Hematopoietic multipotent progenitor cell treated with erythropoietin and hydrocortisone succinate and interleukin-3 and kit ligand, for 8 days (in vitro differentiated cells): ENCODE results near the gene PLAAT3.
"Not testable (repeated sequence)": the region's sequence is repeated elsewhere in the genome, so short reads cannot be mapped to it uniquely, and the experiment has no call there.

Experiments used
- DNase-seq: peaks from one replicate; pipeline ENCODE4 v3.0.0-alpha.2; 2015

Gene PLAAT3

DNA sequence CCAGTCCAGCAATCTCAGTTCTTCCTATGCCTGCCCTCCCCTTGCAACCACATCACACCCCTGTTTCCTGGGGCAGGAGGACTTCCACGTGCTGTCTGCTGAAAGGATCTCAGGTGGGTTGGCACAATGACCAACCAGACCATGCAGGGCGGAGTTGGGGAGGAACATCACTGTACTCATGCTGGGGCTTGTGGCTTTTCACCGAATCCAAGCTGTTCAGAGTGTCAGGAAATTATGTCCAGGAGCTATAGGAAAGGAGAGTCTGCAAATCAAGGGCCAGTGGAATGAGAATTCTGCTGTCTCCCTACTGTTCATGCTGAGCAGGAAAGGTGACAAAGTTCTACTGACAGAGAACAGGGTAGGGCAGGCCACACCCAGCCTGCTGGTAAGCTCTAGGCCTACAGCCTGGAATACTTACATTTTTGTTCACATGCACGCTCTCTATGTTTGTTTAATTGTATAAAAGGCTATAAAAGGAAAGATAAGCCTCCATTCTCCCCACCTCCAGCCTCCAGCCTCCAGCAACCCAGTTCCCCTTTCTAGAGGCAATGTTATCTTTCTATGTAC is 49.4 kb downstream of the PLAAT3 start:
- DNase-seq = peak; percentile 11

- no peak for DNase-seq
These were observed 50.0 kb downstream of the PLAAT3 start for GRCh38 chr11:63564056-63564774.

DNA sequence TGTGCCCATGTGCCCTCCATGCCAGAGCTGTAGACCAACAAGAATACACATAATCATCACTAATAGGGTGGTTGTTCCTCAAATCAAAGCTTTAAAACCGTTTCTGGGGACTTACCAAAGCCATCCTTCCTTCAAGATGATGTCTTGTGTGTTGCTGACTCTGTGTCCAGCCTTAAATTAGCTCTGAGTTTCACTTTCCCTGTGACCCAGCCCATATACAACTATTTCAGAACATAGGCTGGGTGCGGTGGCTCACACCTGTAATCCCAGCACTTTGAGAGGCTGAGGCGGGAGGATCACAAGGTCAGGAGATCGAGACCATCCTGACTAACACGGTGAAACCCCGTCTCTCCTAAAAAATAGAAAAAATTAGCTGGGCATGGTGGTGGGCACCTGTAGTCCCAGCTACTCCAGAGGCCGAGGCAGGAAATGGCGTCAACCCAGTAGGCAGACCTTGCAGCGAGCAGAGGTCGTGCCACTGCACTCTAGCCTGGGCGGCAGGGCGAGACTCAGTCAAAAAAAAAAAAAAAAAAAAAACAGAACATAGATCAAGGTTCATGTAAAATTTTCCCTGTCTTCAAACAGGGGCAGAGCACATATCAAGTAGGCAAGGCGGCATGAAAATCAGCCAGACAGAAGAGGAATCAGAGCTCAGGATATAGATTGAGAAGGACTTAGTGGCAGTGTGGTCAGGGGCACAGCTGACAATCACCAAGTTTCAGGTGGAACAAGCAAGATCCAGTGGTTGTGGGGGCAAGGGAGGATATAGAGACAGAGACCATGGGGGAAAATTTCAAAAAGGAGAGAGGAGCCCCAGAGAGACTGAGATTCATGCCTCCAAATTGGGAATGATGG is 50.8 kb downstream of the PLAAT3 start, which contains the start of gene PLAAT2:
Gene PLAAT2, minus strand, starts transcription at position 179 of the 855 bp plus-strand sequence. Its CDS starts 55 bp downstream, at position 124.
- no peak for DNase-seq

DNA sequence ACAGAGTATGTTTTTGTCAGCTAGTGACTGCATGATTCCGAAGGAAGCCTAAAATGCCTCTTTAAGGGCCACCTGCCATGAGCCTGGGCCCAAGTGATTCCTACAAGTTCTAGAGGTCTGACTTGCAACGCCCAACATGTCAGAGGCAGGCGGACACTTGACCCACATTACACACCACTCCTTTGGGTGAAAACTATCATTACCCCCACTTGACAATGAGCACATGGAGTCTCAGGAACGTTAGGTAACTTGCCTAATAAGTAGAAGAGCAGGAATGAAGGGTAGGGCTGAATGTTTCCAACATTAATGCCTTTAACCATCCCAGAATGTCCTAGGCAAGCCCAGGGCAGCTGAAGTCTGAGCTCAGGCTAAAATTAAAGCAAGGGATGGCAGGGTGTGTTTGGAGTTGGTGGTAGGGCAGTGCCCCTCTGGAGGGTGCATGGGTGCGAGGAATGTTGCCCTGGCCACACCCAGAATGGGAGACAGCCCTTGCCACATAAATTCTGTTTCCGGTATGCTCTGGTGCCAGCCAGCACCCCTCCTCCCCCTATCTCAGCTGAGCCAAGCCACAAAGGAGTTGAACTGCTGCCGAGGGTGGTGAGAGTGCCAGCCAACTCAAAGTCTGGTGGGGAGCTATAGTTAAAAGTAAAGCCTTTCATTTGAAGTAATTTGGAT is 53.6 kb downstream of the PLAAT3 start:
- DNase-seq = peak; percentile 79

DNA sequence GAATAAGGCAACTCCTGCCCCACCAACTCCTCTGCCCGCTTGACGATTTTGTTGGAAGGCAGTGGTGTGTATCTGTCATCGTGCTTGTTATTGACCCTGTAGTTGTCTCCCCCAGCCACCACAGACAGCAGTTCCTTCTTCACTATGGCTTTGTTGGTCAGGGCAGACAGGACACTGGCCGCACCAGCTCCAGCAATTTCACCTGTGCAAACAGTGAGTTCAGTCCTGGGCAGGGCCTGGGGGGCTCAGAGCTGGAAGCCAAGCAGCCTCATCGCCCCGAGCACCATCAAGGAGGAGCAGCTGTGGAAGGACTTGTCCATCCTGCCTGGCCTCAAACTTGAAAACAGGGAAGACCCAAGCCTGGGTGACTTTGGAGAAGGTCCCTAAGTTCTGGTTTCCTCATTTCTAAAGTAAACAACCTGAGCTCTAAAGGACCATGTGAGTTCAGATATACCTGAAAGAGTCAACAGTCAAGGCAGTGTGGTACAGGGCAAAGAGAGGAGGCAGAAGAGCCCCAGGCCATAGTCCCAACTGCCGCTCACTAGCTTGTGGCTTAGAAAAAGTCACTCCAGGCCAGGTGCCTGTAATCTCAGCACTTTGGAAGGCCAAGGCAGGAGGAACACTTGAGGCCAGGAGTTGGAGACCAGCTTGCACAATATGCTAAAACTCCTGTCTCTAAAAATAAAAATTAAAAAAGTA is 55.6 kb downstream of the PLAAT3 start:
- no peak for DNase-seq

DNA sequence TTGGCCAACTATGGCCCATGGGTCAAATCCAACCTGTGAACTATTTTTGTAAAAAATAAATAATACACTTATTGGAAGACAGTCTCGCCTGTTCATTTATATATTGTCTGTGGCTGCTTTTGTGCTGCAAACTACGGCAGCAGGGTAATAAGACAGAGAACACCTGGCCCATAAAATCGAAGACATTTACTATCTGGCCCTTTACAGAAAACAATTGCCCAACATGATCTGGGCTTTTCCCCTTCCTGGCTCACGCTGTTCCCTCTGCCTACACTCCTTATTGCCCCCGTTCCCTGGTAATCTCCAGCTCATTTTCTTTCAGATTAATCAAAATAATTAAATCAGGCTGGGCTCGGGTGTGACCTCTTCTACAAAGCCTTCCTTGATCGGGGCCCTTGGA is 56.7 kb downstream of the PLAAT3 start:
- DNase-seq = no peak

- no peak for DNase-seq
These were observed 57.7 kb downstream of the PLAAT3 start for GRCh38 chr11:63556404-63557013.

GRCh38 chr11:63554877-63555223 is 59.4 kb downstream of the PLAAT3 start:
- DNase-seq = no peak

GRCh38 chr11:63553759-63554158 is 60.5 kb downstream of the PLAAT3 start:
- DNase-seq = no peak

- no peak for DNase-seq
These were observed 61.3 kb downstream of the PLAAT3 start for GRCh38 chr11:63552921-63553320.

GRCh38 chr11:63551889-63552266 is 62.4 kb downstream of the PLAAT3 start:
- DNase-seq = no peak

DNA sequence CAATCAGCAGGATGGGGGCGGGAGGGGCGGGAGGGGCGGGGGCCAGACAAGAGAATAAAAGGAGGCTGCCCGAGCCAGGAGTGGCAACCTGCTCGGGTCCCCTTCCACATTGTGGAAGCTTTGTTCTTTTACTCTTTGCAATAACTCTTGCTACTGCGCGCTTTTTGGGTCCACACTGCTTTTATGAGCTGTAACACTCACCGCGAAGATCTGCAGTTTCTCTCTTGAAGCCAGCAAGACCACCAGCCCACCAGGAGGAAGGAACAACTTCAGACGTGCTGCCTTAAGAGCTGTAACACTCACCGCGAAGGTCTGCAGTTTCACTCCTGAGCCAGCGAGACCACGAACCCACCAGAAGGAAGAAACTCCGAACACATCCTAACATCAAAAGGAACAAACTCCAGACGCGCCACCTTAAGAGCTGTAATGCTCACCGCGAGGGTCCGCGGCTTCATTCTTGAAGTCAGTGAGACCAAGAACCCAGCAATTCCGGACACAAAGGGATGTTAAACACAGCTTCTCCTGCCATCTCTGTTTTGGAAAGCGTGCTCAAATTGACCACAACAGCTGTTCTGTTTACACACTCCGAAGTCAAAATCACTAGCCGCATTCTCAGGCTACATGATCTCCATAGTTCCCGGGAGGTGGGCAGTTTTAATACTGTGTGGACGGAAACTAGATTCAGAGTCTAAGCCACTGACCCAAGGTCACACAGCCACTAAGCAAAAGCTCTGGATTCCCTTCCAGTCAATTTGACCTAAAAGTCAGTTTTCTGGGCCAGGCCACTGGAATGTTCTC is 62.9 kb downstream of the PLAAT3 start:
- no peak for DNase-seq

GRCh38 chr11:63550156-63550700 is 64.0 kb downstream of the PLAAT3 start:
- DNase-seq = not testable (repeated sequence)

- no peak for DNase-seq
These were observed 64.8 kb downstream of the PLAAT3 start for GRCh38 chr11:63549411-63549810.

- no peak for DNase-seq
These were observed 66.1 kb downstream of the PLAAT3 start for GRCh38 chr11:63548178-63548577.

- no peak for DNase-seq
These were observed 67.2 kb downstream of the PLAAT3 start for GRCh38 chr11:63547061-63547460.

- no peak for DNase-seq
These were observed 70.5 kb downstream of the PLAAT3 start for GRCh38 chr11:63543711-63544110.

- not testable (repeated sequence) for DNase-seq
These were observed 71.7 kb downstream of the PLAAT3 start for GRCh38 chr11:63542506-63542905.

- no peak for DNase-seq
These were observed 76.7 kb downstream of the PLAAT3 start for GRCh38 chr11:63537293-63538101.

DNA sequence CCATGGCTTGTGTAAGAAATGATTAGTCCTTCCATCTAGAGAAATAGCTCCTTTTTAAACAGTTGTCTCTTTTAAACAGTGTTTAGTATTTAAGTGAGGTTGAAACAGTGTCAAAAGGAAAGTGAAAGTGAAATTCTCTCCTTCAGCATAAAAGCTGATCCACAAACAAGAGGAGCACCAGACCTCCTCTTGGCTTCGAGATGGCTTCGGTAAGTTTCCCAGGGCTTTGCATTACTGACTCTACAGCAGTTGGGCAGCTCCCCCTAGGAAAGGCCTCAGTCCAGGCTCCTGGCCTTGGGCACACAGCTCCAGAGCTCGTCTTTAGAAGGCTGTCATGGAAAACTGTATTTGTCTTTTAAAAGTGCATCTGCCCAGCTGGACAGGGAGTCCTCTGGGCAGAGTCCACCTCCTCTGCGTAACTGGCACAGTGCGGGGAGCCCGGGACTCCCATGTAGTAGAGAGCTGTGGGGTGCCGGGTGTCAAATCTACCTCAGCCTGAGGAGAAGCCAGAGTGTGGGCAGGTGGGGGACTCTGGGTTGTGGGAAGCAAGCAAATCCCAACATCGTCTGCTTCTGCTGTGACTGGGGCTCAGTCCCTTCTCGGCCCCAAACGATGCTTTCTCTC is 77.5 kb downstream of the PLAAT3 start, which contains the start of gene PLAAT4:
Gene PLAAT4, plus strand, starts transcription at position 140 of the 624 bp plus-strand sequence. Its CDS starts 61 bp downstream, at position 201.
- DNase-seq = peak; percentile 19
